ENCODE results near the gene CDH6.

Gene CDH6

GRCh38 chr5:31364881-31365636, 171.6 kb downstream of the CDH6 start:
- no peak overlapping the region for H3K27ac ChIP-seq
- H3K79me2 ChIP-seq (ENCODE audit: insufficient read depth, low read depth), result no peaks in the 10 kb centered on the region
- no peak overlapping the region for H3K4me3 ChIP-seq (IDR thresholded peaks at IDR 0.05; ENCODE audit: insufficient read depth, low read depth, low read length)
- no peaks in the 10 kb centered on the region for H3K27me3 ChIP-seq (ENCODE audit: insufficient read depth, low read depth)
- H3K36me3 ChIP-seq (ENCODE audit: insufficient read depth), result no peaks in the 10 kb centered on the region
- H4K20me1 ChIP-seq (ENCODE audit: insufficient read depth), result no peaks in the 10 kb centered on the region
- no peak for TF ChIP-seq CTCF (conservative IDR thresholded peaks at IDR 0.05; ENCODE audit: low read depth, low read length)
- no peak overlapping the region for H3K4me2 ChIP-seq
- H3K4me1 ChIP-seq (ENCODE audit: low read depth, poor library complexity, severe bottlenecking), result no peaks in the 10 kb centered on the region
- no peak overlapping the region for H2AFZ ChIP-seq (ENCODE audit: low read depth)
- H3K9ac ChIP-seq, result no peak overlapping the region

DNA sequence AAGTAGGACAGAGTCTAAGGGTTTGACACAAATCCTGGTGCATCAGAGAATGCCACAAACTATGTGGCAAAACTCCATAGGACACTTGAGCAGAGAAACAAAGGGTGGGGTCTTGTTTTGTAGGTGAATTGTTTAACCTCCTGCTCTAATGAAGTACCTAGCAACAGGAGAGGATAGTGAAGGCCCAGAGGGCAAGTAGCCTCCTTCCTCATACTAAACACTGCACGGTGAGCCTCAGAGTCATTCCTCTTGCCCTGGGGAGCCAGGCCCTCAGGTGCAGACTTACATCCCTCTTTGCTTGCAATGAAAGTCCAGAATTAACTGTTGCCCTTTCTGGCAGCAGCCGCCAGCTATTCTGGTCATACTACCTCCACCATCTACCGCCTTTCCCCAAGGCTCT, 172.3 kb downstream of the CDH6 start:
- Histone ChIP-seq H3K79me2 (ENCODE audit: insufficient read depth, low read depth) (no peaks in the 10 kb centered on the region), H3K4me1 (ENCODE audit: low read depth, poor library complexity, severe bottlenecking) (no peaks in the 10 kb centered on the region), H3K4me2 (no peak overlapping the region), H2AFZ (ENCODE audit: low read depth) (no peak overlapping the region), H4K20me1 (ENCODE audit: insufficient read depth) (no peaks in the 10 kb centered on the region), H3K27ac (no peak overlapping the region), H3K9ac (no peak overlapping the region), H3K27me3 (ENCODE audit: insufficient read depth, low read depth) (no peaks in the 10 kb centered on the region), H3K4me3 (IDR thresholded peaks at IDR 0.05; ENCODE audit: insufficient read depth, low read depth, low read length) (no peak overlapping the region), H3K36me3 (ENCODE audit: insufficient read depth) (no peaks in the 10 kb centered on the region)
- TF ChIP-seq CTCF (conservative IDR thresholded peaks at IDR 0.05; ENCODE audit: low read depth, low read length), result no peak

- no peaks in the 10 kb centered on the region for H4K20me1 ChIP-seq (ENCODE audit: insufficient read depth)
- H3K27me3 ChIP-seq (ENCODE audit: insufficient read depth, low read depth), result no peaks in the 10 kb centered on the region
- no peaks in the 10 kb centered on the region for H3K79me2 ChIP-seq (ENCODE audit: insufficient read depth, low read depth)
- H2AFZ ChIP-seq (ENCODE audit: low read depth), result no peak overlapping the region
- no peaks in the 10 kb centered on the region for H3K36me3 ChIP-seq (ENCODE audit: insufficient read depth)
- no peak overlapping the region for H3K4me2 ChIP-seq
- no peak overlapping the region for H3K4me3 ChIP-seq (IDR thresholded peaks at IDR 0.05; ENCODE audit: insufficient read depth, low read depth, low read length)
- no peak overlapping the region for H3K9ac ChIP-seq
- H3K27ac ChIP-seq, result no peak overlapping the region
- no peak for TF ChIP-seq CTCF (conservative IDR thresholded peaks at IDR 0.05; ENCODE audit: low read depth, low read length)
- no peaks in the 10 kb centered on the region for H3K4me1 ChIP-seq (ENCODE audit: low read depth, poor library complexity, severe bottlenecking)
Measured at GRCh38 chr5:31366941-31367340, 173.5 kb downstream of the CDH6 start.

- H3K4me2 ChIP-seq, result no peak overlapping the region
- no peaks in the 10 kb centered on the region for H3K36me3 ChIP-seq (ENCODE audit: insufficient read depth)
- H3K27ac ChIP-seq, result no peak overlapping the region
- no peaks in the 10 kb centered on the region for H3K4me1 ChIP-seq (ENCODE audit: low read depth, poor library complexity, severe bottlenecking)
- TF ChIP-seq CTCF (conservative IDR thresholded peaks at IDR 0.05; ENCODE audit: low read depth, low read length), result no peak
- H3K9ac ChIP-seq, result no peak overlapping the region
- no peaks in the 10 kb centered on the region for H4K20me1 ChIP-seq (ENCODE audit: insufficient read depth)
- no peaks in the 10 kb centered on the region for H3K27me3 ChIP-seq (ENCODE audit: insufficient read depth, low read depth)
- no peak overlapping the region for H3K4me3 ChIP-seq (IDR thresholded peaks at IDR 0.05; ENCODE audit: insufficient read depth, low read depth, low read length)
- H3K79me2 ChIP-seq (ENCODE audit: insufficient read depth, low read depth), result no peaks in the 10 kb centered on the region
- no peak overlapping the region for H2AFZ ChIP-seq (ENCODE audit: low read depth)
Measured at GRCh38 chr5:31372124-31372523, 178.6 kb downstream of the CDH6 start.
